H1 (cell line): Measurements from ENCODE around the gene PDE4B. TPM values are rescaled to one million over a fixed set of nuclear protein-coding genes. Genes with fewer than 3 reads are reported as not detected.

ENCODE experiments used
- CBX5 ChIP-seq: fragments of 300-800, 300-1000 bp; sonication (generic); IDR thresholded peaks from 2 replicates; pipeline ENCODE4 v1.7.1; 2016; ENCODE audit warnings: antibody characterized with exemption, low read length, low read depth
- SUZ12 ChIP-seq: fragments of 200-600 bp; sonication (generic); IDR thresholded peaks from 2 replicates; pipeline ENCODE4 v1.6.1; 2012; ENCODE audit warnings: mild to moderate bottlenecking, inconsistent platforms, low read length, moderate library complexity, mixed read lengths
- polyA plus RNA-seq, 7 experiments: library from polyadenylated mRNA; depleted of rRNA in 3 of 7; stranded (reverse) in 5 of 7; unstranded in 2 of 7; fragments of >200 nt in 5 of 7; fragments of 200-250 nt in 2 of 7; gene quantifications; 1 replicate in 5 of 7; 2 replicates in 1 of 7; 4 replicates in 1 of 7; pipeline versions ENCODE4 v1.2.1 to v1.2.3, GENCODE V29; 2011 to 2013; ENCODE audit warnings: missing spikeins in 2 of 7, mixed read lengths in 2 of 7
- total RNA-seq: library from RNA; stranded (reverse); fragmentation: NEBNext Ultra II Directional; extraction: Animal tissue kit (Norgen Biotek cat#: 25700); gene quantifications from 2 replicates; pipeline ENCODE4 v1.2.1, GENCODE V29; 2021
- TF ChIP-seq, protein P1 (sequence below): IDR thresholded peaks from 2 replicates; pipeline ENCODE4 v1.6.1; 2011; ENCODE audit warnings: low read depth, mild to moderate bottlenecking, low read length; ENCODE audit not compliant: insufficient read depth

PDE4B gene
- total and polyA plus RNA-seq, 2 of the 8 experiments (the other 6 are each of a cell fraction or from before 2014, with no cell fraction given) = 5.0 to 15.1 TPM

DNA sequence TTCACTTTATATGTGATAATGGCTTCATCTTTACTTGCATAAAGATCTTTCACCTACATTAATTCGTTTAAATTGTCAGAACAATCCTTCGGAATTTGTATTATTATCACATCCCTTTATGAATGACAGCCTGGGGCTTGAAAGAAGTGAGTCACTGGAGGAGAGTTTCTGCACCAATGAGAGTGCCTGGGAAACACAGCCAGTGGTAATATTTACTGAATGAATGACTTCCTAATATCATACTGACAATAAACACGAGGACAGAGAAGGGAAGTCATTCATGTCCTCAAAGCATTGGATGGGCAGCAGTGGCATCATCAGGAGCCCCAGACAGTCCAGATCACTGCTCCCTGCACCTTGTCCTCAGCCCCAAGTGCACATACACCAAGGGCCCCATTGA, 40.7 kb upstream of the PDE4B start (continued):
- TF ChIP-seq, protein P1, sequence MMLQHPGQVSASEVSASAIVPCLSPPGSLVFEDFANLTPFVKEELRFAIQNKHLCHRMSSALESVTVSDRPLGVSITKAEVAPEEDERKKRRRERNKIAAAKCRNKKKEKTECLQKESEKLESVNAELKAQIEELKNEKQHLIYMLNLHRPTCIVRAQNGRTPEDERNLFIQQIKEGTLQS = no peak
- TF ChIP-seq SUZ12 (no peak), CBX5 (no peak)
